GM19238 (cell line): ENCODE results near the gene ADGRG1.

Source experiments
- DNase-seq: peaks from one replicate; pipeline ENCODE4 v3.0.0; 2011; ENCODE audit warnings: low spot score; ENCODE audit not compliant: insufficient read length

Gene ADGRG1

DNA sequence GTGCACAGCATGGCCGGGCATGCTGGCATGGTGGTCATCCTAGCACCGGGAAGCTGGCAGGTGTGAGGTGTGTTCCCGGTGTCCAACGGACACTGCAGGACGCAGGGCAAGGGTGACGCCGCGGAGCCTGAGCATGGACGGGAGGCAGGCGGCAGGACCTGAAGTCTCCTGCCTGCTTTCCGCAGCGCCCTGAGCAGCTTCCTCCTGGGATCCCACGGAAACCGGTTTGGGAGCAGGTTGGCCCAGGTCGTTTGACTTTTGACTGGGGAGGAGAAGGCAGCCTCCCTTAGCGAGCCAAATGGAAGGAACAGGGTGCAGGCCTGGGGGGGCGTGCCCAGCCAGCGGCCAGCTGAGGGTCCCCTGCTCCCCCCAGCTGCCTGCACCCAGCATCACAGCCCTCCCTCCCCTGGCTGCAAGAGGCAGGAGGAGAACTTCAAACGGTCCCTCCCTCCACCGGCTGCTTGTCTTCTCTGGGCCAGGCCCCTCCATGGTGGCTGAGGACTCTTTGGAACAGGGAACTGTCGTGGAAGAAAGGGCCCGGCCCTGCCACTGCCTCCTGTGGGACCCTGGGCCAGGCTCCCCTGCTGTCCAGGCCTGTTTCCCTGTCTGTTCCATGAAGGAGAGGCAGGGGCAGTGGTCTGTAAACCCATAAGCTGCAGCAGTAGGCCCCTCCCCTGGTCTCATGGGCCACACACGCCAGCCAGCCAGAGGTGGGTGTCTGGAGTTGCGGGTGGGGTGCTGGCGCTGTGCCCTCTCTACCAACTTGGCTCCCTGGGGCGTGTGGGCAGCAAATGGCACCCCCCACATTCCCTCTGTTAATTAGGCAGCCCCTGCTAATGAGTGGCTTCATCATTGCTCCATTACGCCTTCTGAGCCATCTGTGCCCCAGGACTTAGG lies 7.8 kb upstream of the ADGRG1 start:
- DNase-seq, result no peak

DNA sequence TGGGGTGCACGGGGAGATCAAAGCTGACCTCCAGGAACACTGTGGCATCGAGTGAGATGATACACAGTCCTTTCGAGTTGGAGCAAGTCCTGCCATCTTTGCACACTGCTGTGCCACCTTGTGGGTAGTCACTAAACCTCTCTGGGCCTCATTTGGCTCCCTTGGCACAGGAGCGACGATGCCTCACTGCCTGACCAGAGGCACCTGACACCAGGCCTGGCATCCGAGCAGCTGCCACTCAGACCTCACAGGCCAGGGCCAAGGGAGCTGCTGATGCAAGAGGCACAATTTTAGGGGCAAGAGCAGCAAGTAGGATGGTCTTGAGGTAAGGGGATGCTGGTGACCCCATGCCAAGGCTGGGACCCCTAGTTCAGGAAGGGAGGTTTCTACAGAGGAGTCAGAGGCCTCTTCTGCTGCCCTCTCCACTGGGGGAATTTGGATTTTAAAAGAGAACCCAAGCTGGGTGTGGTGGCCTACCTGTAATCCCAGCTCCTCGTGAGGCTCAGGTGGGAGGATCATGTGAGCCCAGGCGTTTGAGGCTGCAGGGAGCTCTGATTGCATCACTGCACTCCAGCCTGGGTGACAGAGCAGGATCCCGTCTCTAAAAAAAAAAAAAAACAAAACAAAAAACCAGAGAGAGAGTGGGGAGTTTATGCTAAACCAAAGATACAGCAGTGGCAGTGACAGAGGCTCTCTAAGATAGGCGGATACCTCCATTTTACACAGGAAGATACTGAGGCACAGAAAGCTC lies 6.7 kb upstream of the ADGRG1 start:
- no peak for DNase-seq

- no peak for DNase-seq
Observed at GRCh38 chr16:57622361-57623250, 5.8 kb upstream of the ADGRG1 start.

GRCh38 chr16:57623251-57624043 lies 5.0 kb upstream of the ADGRG1 start:
- no peak for DNase-seq

GRCh38 chr16:57624044-57624688 lies 4.3 kb upstream of the ADGRG1 start:
- no peak for DNase-seq

DNA sequence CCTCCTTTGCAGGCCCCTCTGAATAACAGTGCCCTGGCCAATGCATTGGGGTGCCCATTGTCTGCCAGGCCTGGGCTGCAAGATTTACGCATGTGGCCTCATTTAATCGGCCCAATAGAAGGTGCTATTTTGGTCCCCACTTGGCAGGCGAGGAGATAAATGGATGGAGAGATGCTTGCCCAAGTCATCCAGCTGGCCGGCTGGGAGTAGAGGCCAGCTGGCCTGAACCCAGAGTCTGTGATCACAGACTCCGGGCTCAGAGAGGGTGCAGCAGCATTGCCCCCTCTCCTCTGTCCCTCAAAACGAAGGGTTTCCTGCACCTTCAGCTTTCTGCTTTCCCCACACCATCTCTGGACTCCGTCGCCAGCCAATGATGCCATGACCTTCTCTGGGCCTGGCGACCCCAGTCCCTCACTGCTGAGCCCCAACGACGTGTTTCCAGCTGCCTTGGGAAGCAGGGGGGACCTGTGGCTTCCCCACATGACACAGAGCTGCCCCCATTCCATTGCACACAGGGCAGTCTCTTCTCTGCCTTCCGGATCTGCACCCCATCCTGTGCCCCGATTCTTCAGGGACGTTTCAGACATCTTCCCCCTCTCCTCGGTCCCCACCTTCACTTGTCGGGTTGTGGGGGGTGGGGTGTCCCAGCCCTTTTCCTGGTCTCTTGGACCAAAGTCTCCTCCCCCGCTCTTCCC lies 3.5 kb upstream of the ADGRG1 start:
- DNase-seq, result no peak

- DNase-seq, result no peak
Observed at GRCh38 chr16:57626420-57627170, 1.8 kb upstream of the ADGRG1 start.

GRCh38 chr16:57627184-57627871 lies 1.1 kb upstream of the ADGRG1 start:
- DNase-seq, result no peak

- no peak for DNase-seq
Observed at GRCh38 chr16:57628783-57629293, 408 bp downstream of the ADGRG1 start.

DNA sequence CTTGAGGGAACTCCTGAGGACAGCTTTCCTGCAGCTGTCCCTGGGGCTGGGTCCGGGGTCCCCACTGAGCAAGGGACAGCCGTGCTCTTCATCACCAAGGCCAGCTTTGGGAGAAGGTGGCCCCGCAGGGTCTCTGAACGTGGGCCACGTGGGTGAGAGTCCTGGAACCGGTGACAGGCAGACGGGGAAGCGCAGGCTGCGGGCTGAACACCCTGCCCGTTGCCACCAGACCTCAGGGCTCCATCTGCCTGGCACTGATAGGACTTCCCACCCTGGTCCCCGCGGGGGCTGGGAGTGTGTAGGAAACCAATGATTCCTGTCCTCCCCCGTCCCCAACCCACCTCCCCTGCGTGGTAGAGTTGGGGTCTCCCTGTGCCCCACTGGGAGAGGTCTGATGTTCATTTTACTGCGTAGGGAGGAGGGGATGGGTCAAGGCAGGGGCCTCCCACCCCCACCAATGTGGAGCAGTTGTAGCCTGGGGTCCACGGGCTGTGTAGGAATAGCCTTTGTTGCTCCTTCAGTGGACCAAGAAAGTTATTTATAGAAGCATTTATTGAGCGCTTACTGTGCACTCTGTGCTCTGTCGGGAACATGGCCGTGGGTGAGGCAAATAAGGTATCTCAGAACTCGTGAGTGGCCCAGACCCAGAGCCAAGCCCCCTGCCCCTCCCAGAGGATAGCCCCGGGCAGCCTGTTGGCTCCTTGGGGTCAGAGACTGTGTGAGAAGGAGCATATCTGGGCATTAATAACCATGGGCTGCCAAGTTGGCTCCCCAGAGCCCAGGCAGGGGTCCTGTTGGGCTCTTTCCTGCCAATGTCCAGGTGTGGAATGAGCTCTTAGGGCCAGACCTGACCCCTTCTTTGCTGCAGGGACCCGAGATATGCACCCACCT lies 1.3 kb downstream of the ADGRG1 start:
- DNase-seq, result no peak

DNA sequence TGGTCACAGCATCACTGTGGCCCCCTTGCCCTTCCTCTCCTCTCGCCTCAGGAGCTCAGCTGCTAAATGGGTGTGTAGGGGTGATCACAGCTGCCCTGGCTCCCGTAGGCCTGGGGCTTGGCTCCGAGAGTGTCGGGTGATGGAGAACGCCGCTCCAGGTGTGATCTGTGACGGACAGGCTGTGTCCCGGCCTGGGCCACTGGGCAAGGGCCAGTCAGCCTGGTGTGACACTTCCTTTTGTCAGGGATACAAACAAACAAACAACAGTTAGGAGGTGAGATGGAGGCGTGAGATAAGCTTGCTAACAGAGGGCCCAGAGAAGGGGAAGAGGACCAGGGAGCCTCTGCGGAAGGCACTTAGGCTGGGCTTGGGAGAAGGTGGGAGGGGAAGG lies 2.0 kb downstream of the ADGRG1 start:
- no peak for DNase-seq

GRCh38 chr16:57630931-57631845 lies 2.8 kb downstream of the ADGRG1 start:
- DNase-seq, result no peak

DNA sequence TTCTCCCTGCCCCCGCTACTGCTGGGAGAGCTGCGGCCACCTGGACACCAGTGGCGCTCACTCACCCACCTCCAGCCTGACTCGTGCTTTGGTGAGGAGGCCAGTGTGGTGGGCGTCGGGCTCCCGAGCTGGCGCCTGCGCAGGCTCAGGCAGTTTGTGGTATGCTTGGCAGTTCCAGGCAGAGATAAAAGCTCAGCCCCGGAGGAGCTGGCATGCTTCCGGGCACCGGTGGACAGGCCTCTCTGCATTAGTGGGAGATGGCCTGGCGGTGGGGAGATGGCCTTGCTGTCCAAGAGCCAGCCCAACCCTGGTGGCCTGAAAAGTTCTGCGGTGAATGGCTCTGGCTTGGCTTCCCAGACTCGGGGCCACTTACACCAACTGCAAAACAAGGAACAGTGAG lies 4.1 kb downstream of the ADGRG1 start:
- no peak for DNase-seq

DNA sequence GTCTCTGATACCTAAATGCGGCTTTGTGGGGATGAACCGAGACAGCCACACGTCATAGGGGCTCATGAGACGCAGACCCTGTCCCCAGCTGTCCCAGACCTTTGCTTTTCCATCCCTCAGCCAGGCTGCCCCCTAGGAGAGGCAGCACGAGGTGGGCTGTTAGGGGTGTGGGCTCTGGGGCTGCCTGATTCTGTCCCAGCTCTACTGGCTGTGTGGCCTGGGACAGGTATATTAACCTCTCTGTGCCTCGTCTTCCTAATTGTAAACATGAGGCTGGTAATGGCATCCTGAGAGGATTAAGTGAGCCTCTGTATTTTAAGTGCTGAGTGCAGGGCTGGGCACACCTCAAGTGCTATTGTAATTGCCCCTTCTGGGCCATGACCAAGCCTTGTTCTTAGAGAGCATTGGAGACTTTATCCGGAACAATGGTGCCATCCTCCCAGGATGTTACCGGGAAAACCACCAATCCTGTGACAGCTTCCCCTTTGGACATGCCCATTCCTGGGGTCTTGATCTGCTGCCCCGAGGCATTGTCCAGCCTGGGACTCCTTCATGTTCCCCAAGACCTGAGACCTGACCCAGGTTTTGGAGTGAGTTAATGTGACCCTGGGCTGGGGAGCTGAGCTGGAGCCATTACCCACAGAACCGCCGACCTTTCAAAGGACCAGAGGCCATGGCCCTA lies 5.1 kb downstream of the ADGRG1 start:
- no peak for DNase-seq

DNA sequence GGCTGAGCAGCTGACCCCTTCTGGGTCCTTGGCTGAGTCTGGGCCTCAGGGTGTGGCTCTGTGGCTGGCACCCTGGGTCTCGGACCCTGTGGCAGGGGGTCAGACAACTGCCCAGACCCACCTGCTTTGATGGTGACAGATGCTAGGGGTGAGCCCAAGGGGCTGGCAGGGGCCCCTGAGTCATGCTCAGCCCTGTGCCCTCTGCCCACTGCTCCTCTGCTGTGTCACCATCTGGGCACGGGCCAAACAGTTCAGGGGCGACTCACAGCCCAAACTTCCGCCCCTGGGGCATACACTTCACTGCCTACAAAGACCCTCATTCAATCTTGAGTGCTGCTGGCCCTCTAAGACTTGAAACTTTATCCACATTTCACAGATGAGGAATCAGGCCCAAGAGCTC lies 5.7 kb downstream of the ADGRG1 start:
- no peak for DNase-seq
